T-helper 1 cell treated with Interleukin-12 subunit alpha and Interleukin-12 subunit beta and Interleukin-4 antibody, amounts not matched to agents 30 ng/mL and 1 ng/mL, for 36 hours (primary cell): ENCODE data around the gene PDK1. TPM values are rescaled to one million over a fixed set of nuclear protein-coding genes. Genes with fewer than 3 reads are reported as not detected.

ENCODE experiments used
- intact Hi-C: fragments of 100-400 bp; cut with micrococcal nuclease; formaldehyde crosslinking; loops from one replicate; pipeline ENCODE4 v1.15.1; 2024
- total RNA-seq: library from RNA; stranded (reverse); gene quantifications from 2 replicates; pipeline ENCODE4 v1.2.3, GENCODE V29; 2022

The PDK1 gene
- total RNA-seq, 1 donor from 2014 or later: 22.0 TPM

GRCh38 chr2:172639256-172639655 is 83.4 kb downstream of the PDK1 start:
- intact Hi-C loops: no loop called here

DNA sequence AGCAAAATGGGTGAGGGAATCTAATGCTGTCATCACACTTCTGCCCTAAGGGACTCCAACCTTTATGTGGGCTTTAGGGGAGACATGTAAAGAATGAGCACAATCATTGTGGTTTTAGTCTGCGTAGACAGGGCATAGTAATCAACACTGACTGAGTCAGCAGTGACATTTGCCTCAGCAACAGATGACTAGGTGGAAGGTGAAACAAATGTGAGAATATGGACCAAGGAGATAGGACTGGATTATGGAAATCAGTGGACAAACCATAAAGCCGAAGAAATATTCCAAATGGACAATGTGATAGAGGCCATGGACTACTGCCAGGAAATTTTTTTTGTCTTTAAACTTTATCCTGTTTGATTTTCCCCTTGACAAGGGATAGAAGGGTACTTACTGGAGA is 83.9 kb downstream of the PDK1 start:
- intact Hi-C loops: no loop called here

- intact Hi-C loops: no loop called here
Observed at GRCh38 chr2:172640389-172640788, 84.5 kb downstream of the PDK1 start.

DNA sequence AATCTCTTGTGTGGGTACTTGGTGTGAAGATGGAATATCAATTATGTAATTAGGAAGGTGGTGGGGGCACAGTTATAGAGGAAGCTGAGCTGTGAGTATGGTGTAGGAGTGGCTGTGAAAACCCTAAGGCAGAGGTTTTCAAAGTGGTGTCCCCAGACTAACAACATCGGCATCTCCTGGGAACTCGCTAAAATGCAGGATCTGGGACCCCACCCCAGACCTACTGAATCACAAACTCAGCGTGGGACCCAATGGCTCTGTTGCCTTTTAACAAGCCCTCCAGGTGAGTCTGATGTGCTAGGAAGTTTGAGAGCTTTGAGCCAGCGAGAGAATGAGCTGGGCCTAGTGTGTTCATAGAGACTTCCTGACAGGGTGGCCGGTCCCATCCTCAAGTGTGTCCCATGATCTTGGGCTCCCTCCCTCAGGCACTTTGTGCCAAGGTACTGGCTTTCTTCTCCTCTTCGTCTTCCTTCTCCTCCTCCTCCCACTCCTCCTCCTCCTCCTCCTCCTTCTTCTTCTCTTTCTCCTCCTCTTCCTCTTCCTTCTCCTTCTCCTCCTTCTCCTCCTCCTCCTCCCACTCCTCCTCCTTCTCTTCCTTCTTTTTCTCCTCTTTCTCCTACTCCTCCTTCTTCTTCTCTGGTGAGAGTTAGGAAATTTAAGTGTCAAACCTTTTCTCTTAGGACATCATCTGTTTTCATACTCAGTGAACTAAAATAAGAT is 86.6 kb downstream of the PDK1 start:
- intact Hi-C loops: no loop called here

- intact Hi-C loops: no loop called here
Observed at GRCh38 chr2:172643142-172643541, 87.3 kb downstream of the PDK1 start.

DNA sequence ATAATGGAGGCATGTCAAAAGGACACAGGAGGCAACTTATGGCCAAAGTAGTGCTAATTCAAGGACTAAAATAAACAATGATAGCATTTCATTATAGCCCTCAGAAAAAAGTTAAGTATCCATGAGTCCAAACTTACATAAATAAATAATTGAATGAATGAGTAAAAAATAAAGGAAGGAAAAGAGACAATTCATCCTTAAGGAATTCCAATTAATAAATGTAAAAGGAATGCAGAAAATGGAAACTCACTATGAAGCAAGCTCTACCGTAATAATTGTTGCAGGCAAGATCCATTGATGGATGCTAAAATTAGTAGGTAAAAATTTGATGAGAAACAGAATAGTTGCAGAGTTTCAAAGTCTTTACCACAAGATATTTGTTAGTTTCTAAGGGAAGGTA is 91.5 kb downstream of the PDK1 start:
- intact Hi-C loops: no loop called here

- intact Hi-C loops: no loop called here
Observed at GRCh38 chr2:172655091-172655837, 99.4 kb downstream of the PDK1 start.

- intact Hi-C loops: no loop called here
Observed at GRCh38 chr2:172655838-172656573, 100.1 kb downstream of the PDK1 start.

Other genes starting within 250 kb of the PDK1 start
- gene ITGA6, start 128.5 kb upstream of the PDK1 start, total RNA-seq: 33.1 and 36.5 TPM in 2 replicates
- gene RAPGEF4, start 179.8 kb downstream of the PDK1 start, total RNA-seq: 0.83 and 1.0 TPM in 2 replicates